ENCODE results near the gene LHB. TPM values are rescaled to one million over a fixed set of nuclear protein-coding genes. Genes with fewer than 3 reads are reported as not detected.

Gene LHB
- polyA plus RNA-seq, 1 donor (not counting 4 experiments of a cell fraction or from before 2014, with no cell fraction given), result not detected

GRCh38 chr19:48990400-48990799 is 26.5 kb downstream of the LHB start:
- no peak overlapping the region for H2AFZ ChIP-seq (ENCODE audit: control insufficient read depth, low read length)
- TF ChIP-seq, protein P1, sequence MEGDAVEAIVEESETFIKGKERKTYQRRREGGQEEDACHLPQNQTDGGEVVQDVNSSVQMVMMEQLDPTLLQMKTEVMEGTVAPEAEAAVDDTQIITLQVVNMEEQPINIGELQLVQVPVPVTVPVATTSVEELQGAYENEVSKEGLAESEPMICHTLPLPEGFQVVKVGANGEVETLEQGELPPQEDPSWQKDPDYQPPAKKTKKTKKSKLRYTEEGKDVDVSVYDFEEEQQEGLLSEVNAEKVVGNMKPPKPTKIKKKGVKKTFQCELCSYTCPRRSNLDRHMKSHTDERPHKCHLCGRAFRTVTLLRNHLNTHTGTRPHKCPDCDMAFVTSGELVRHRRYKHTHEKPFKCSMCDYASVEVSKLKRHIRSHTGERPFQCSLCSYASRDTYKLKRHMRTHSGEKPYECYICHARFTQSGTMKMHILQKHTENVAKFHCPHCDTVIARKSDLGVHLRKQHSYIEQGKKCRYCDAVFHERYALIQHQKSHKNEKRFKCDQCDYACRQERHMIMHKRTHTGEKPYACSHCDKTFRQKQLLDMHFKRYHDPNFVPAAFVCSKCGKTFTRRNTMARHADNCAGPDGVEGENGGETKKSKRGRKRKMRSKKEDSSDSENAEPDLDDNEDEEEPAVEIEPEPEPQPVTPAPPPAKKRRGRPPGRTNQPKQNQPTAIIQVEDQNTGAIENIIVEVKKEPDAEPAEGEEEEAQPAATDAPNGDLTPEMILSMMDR (optimal IDR thresholded peaks at IDR 0.05 in 1 of 3, IDR thresholded peaks at IDR 0.05 in 1 of 3, conservative IDR thresholded peaks at IDR 0.05 in 1 of 3; ENCODE audit: extremely low read depth in 1 of 3, insufficient read depth in 2 of 3, low read length in 3 of 3), result no peak
- TF ChIP-seq EZH2 (IDR thresholded peaks at IDR 0.05; ENCODE audit: low read length), result no peak
- H3K9me3 ChIP-seq (ENCODE audit: control insufficient read depth, low read depth, low read length), result no peaks in the 10 kb centered on the region
- no peaks in the 10 kb centered on the region for H4K20me1 ChIP-seq (ENCODE audit: control insufficient read depth, extremely low read depth, insufficient read depth, low read length)
- peaks cover 32 to 38% of the 10 kb centered on the region in 2 experiments for H3K36me3 ChIP-seq (ENCODE audit: control insufficient read depth in 2 of 2, extremely low read depth in 1 of 2, insufficient read depth in 2 of 2, low read length in 2 of 2)
- no peaks in the 10 kb centered on the region for H3K27me3 ChIP-seq (ENCODE audit: control insufficient read depth, extremely low read depth, insufficient read depth, low read length)
- H3K4me1 ChIP-seq (ENCODE audit: control insufficient read depth, extremely low read depth, insufficient read depth, low read length), result peaks cover 14% of the 10 kb centered on the region
- DNase-seq (ENCODE audit: low read depth, low spot score) (no peak), FAIRE-seq (no peak)
- no peak overlapping the region for H3K27ac ChIP-seq (ENCODE audit: control insufficient read depth, insufficient read depth, low read length)
- no peak overlapping the region for H3K4me3 ChIP-seq (ENCODE audit: control insufficient read depth in 2 of 3, extremely low read depth in 1 of 3, insufficient read depth in 2 of 3, low read depth in 1 of 3, low read length in 3 of 3)
- H3K4me2 ChIP-seq (ENCODE audit: control insufficient read depth, extremely low read depth, insufficient read depth, low read depth, low read length), result no peak overlapping the region
- H3K9ac ChIP-seq (ENCODE audit: control insufficient read depth, extremely low read depth, insufficient read depth, low read length), result peak overlapping the region; percentile 22
- peaks cover 54% of the 10 kb centered on the region for H3K79me2 ChIP-seq (ENCODE audit: control insufficient read depth, insufficient read depth, low read length)
- peaks cover 3% of the 10 kb centered on the region for H3K9me1 ChIP-seq (ENCODE audit: control insufficient read depth, extremely low read depth, insufficient read depth, low read length)
- dilution Hi-C loops (cut with MboI; ENCODE audit: extremely low pct_ligation_motif_present, low sequenced_read_pairs), result no loop called here

- H3K9ac ChIP-seq (ENCODE audit: control insufficient read depth, extremely low read depth, insufficient read depth, low read length), result no peak overlapping the region
- no peak overlapping the region for H3K27ac ChIP-seq (ENCODE audit: control insufficient read depth, insufficient read depth, low read length)
- H3K9me1 ChIP-seq (ENCODE audit: control insufficient read depth, extremely low read depth, insufficient read depth, low read length), result peaks cover under 1% of the 10 kb centered on the region
- H3K36me3 ChIP-seq (ENCODE audit: control insufficient read depth in 2 of 2, extremely low read depth in 1 of 2, insufficient read depth in 2 of 2, low read length in 2 of 2), result peaks cover 36 to 42% of the 10 kb centered on the region in 2 experiments
- FAIRE-seq, result no peak
- no peak overlapping the region for H3K4me2 ChIP-seq (ENCODE audit: control insufficient read depth, extremely low read depth, insufficient read depth, low read depth, low read length)
- H3K4me1 ChIP-seq (ENCODE audit: control insufficient read depth, extremely low read depth, insufficient read depth, low read length), result peaks cover 8% of the 10 kb centered on the region
- peaks cover 50% of the 10 kb centered on the region for H3K79me2 ChIP-seq (ENCODE audit: control insufficient read depth, insufficient read depth, low read length)
- TF ChIP-seq, protein P1 (optimal IDR thresholded peaks at IDR 0.05 in 1 of 3, IDR thresholded peaks at IDR 0.05 in 1 of 3, conservative IDR thresholded peaks at IDR 0.05 in 1 of 3; ENCODE audit: extremely low read depth in 1 of 3, insufficient read depth in 2 of 3, low read length in 3 of 3), result no peak
- no peak for TF ChIP-seq EZH2 (IDR thresholded peaks at IDR 0.05; ENCODE audit: low read length)
- H2AFZ ChIP-seq (ENCODE audit: control insufficient read depth, low read length), result no peak overlapping the region
- H3K27me3 ChIP-seq (ENCODE audit: control insufficient read depth, extremely low read depth, insufficient read depth, low read length), result no peaks in the 10 kb centered on the region
- no peaks in the 10 kb centered on the region for H3K9me3 ChIP-seq (ENCODE audit: control insufficient read depth, low read depth, low read length)
- no peak overlapping the region for H3K4me3 ChIP-seq (ENCODE audit: control insufficient read depth in 2 of 3, extremely low read depth in 1 of 3, insufficient read depth in 2 of 3, low read depth in 1 of 3, low read length in 3 of 3)
- DNase-seq (ENCODE audit: low read depth, low spot score), result no peak
- H4K20me1 ChIP-seq (ENCODE audit: control insufficient read depth, extremely low read depth, insufficient read depth, low read length), result no peaks in the 10 kb centered on the region
- dilution Hi-C loops (cut with MboI; ENCODE audit: extremely low pct_ligation_motif_present, low sequenced_read_pairs), result no loop called here
Measured at GRCh38 chr19:48989701-48990291, 27.1 kb downstream of the LHB start.

All from keratinocyte (primary cell).